GM12891 (cell line): ENCODE results near the gene MAP4K1.

Source experiments
- POLR2AphosphoS5 ChIP-seq: IDR thresholded peaks from 2 replicates; pipeline ENCODE4 v1.6.1; 2011; ENCODE audit warnings: low read depth, low read length, control low read depth
- TAF1 ChIP-seq: IDR thresholded peaks from 2 replicates; pipeline ENCODE4 v1.6.1; 2011; ENCODE audit warnings: low read depth, low read length, control low read depth

DNA sequence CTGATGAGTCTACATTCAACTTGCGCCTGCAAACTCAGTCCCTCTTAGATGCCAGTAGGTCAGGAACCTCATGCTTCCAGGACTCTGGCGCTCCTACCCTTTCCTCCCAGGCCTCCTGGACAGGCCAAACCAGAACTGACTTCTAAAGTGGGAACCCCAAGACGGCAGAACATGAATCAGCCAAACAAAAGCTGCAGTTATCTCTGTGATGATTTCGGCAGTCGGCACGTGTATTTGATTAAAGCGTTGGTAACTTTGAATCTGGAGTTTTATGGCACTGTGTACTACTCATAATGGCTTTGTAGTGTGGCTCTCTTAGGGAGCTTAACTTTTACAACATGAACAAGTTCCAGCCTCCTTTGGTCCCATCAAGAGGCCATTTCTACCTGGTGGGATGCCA, 43.4 kb upstream of the MAP4K1 start:
- TF ChIP-seq TAF1 (no peak), POLR2AphosphoS5 (no peak)
